Activated CD8-positive, alpha-beta T cell treated with anti-CD3 and anti-CD28 coated beads, Interleukin-2, amount 10 ng/mL, durations not matched to agents 7 days and 5 days (primary cell): ENCODE results near the gene SDK2. TPM values are rescaled to one million over a fixed set of nuclear protein-coding genes. Genes with fewer than 3 reads are reported as not detected.
A peak's percentile ranks its signal among the peaks of the same experiment; 100 is the strongest.

Experiments used
- ATAC-seq: fragments of 150-1000 bp; cut with Tn5 transposase; one replicate; pipeline ENCODE4 v1.10.0; 2021; ENCODE audit warnings: moderate library complexity
- CTCF ChIA-PET: fragments of 350-600 bp; sonication (Branson Sonifier 250); formaldehyde crosslinking; loops from one replicate; lab custom pipeline; 2021; ENCODE audit warnings: antibody characterized with exemption; lab: Charles Lee
- POLR2A ChIA-PET: fragments of 350-600 bp; sonication (Branson Sonifier 250); formaldehyde crosslinking; loops from one replicate; lab custom pipeline; 2021; ENCODE audit warnings: antibody characterized with exemption; lab: Charles Lee
- DNase-seq: peaks from one replicate; pipeline ENCODE4 v3.0.0-alpha.2; 2020
- H3K27ac Mint-ChIP-seq: one replicate; pipeline ENCODE4 v1.8.0; 2021; ENCODE audit warnings: mild to moderate bottlenecking, mixed read lengths
- H3K27me3 Mint-ChIP-seq: one replicate; pipeline ENCODE4 v1.8.0; 2021; ENCODE audit warnings: low read depth, mixed read lengths
- H3K36me3 Mint-ChIP-seq: one replicate; pipeline ENCODE4 v1.8.0; 2021; ENCODE audit warnings: low read depth, mixed read lengths
- H3K4me1 Mint-ChIP-seq: one replicate; pipeline ENCODE4 v1.8.0; 2021; ENCODE audit warnings: low read depth, mixed read lengths
- H3K4me3 Mint-ChIP-seq: one replicate; pipeline ENCODE4 v1.8.0; 2021; ENCODE audit warnings: mild to moderate bottlenecking, mixed read lengths
- H3K9me3 Mint-ChIP-seq: one replicate; pipeline ENCODE4 v1.8.0; 2022; ENCODE audit warnings: mixed read lengths; ENCODE audit not compliant: insufficient read depth
- total RNA-seq, 2 experiments: library from RNA; stranded (reverse); gene quantifications; one replicate each; pipeline ENCODE4 v1.2.3, GENCODE V29; 2021

Gene SDK2
- total RNA-seq, 2 experiments from 2014 or later, result 18.4 to 20.0 TPM

GRCh38 chr17:73548620-73549311 is 95.5 kb downstream of the SDK2 start:
- ATAC-seq (no peak), DNase-seq (no peak)
- CTCF ChIA-PET, result interaction anchor here (1.3 kb wide), 1 partner anchor 119 kb away, joined by 3 read pairs; no protein-coding TSS in a partner anchor
- Mint-ChIP-seq H3K4me1 (peaks cover 33% of the 10 kb centered on the region), H3K9me3 (no peaks in the 10 kb centered on the region), H3K27ac (peak overlapping the region; percentile 69), H3K36me3 (no peaks in the 10 kb centered on the region), H3K27me3 (no peaks in the 10 kb centered on the region), H3K4me3 (no peak overlapping the region)
- POLR2A ChIA-PET, result no interaction called here

GRCh38 chr17:73547790-73548189 is 96.5 kb downstream of the SDK2 start:
- DNase-seq (no peak), ATAC-seq (no peak)
- Mint-ChIP-seq H3K4me1 (peaks cover 31% of the 10 kb centered on the region), H3K4me3 (no peak overlapping the region), H3K27me3 (no peaks in the 10 kb centered on the region), H3K36me3 (no peaks in the 10 kb centered on the region), H3K27ac (no peak overlapping the region), H3K9me3 (no peaks in the 10 kb centered on the region)
- CTCF ChIA-PET, result interaction anchor here (1.3 kb wide), 1 partner anchor 118 kb away, joined by 3 read pairs; no protein-coding TSS in a partner anchor
- POLR2A ChIA-PET, result no interaction called here

- Mint-ChIP-seq H3K27me3 (no peaks in the 10 kb centered on the region), H3K36me3 (no peaks in the 10 kb centered on the region), H3K9me3 (no peaks in the 10 kb centered on the region), H3K4me3 (no peak overlapping the region), H3K27ac (no peak overlapping the region), H3K4me1 (peaks cover 30% of the 10 kb centered on the region)
- ChIA-PET POLR2A (no interaction called here), CTCF (interaction anchor here (1.3 to 1.5 kb wide), 2 partner anchors 117 kb away, joined by 3 read pairs; no protein-coding TSS in a partner anchor)
- DNase-seq (peak; percentile 67), ATAC-seq (peak; percentile 80)
These were observed 97.3 kb downstream of the SDK2 start for GRCh38 chr17:73546770-73547536.

- DNase-seq (no peak), ATAC-seq (no peak)
- Mint-ChIP-seq H3K4me3 (no peak overlapping the region), H3K9me3 (no peaks in the 10 kb centered on the region), H3K4me1 (peaks cover 29% of the 10 kb centered on the region), H3K36me3 (no peaks in the 10 kb centered on the region), H3K27ac (no peak overlapping the region), H3K27me3 (no peaks in the 10 kb centered on the region)
- CTCF ChIA-PET, result interaction anchor here (1.5 kb wide), 1 partner anchor 116 kb away, joined by 3 read pairs; no protein-coding TSS in a partner anchor
- POLR2A ChIA-PET, result no interaction called here
These were observed 98.1 kb downstream of the SDK2 start for GRCh38 chr17:73546114-73546513.

GRCh38 chr17:73545109-73546032 is 98.9 kb downstream of the SDK2 start:
- H3K4me1 Mint-ChIP-seq, result peaks cover 29% of the 10 kb centered on the region
- ATAC-seq, result no peak

GRCh38 chr17:73544333-73544732 is 99.9 kb downstream of the SDK2 start:
- CTCF ChIA-PET, result no interaction called here
- Mint-ChIP-seq H3K4me1 (peaks cover 23% of the 10 kb centered on the region), H3K9me3 (no peaks in the 10 kb centered on the region), H3K27ac (no peak overlapping the region), H3K27me3 (no peaks in the 10 kb centered on the region), H3K36me3 (no peaks in the 10 kb centered on the region), H3K4me3 (no peak overlapping the region)
- POLR2A ChIA-PET, result no interaction called here
- no peak for ATAC-seq
- DNase-seq, result no peak

More at GRCh38 chr17:73545109-73546032, 98.9 kb downstream of the SDK2 start:
- Mint-ChIP-seq H3K36me3 (no peaks in the 10 kb centered on the region), H3K27ac (peak overlapping the region; percentile 68), H3K4me3 (no peak overlapping the region), H3K27me3 (no peaks in the 10 kb centered on the region), H3K9me3 (no peaks in the 10 kb centered on the region)
- DNase-seq, result no peak
- ChIA-PET POLR2A (no interaction called here), CTCF (interaction anchor here (1.0 to 1.5 kb wide), 2 partner anchors 101 to 115 kb away, joined by 3 to 4 read pairs; no protein-coding TSS in a partner anchor)

GRCh38 chr17:73542323-73542722 is 101.9 kb downstream of the SDK2 start:
- H3K36me3 Mint-ChIP-seq, result no peaks in the 10 kb centered on the region
- no peak overlapping the region for H3K4me3 Mint-ChIP-seq
- ChIA-PET POLR2A (no interaction called here), CTCF (no interaction called here)
- H3K4me1 Mint-ChIP-seq, result peaks cover 13% of the 10 kb centered on the region
- DNase-seq, result no peak
- H3K27me3 Mint-ChIP-seq, result no peaks in the 10 kb centered on the region
- H3K9me3 Mint-ChIP-seq, result no peaks in the 10 kb centered on the region
- no peak for ATAC-seq
- no peak overlapping the region for H3K27ac Mint-ChIP-seq

- H3K27me3 Mint-ChIP-seq, result no peaks in the 10 kb centered on the region
- no peaks in the 10 kb centered on the region for H3K36me3 Mint-ChIP-seq
- peaks cover 6% of the 10 kb centered on the region for H3K4me1 Mint-ChIP-seq
- POLR2A ChIA-PET, result no interaction called here
- no peak for DNase-seq
- no peak overlapping the region for H3K4me3 Mint-ChIP-seq
- H3K27ac Mint-ChIP-seq, result no peak overlapping the region
- CTCF ChIA-PET, result no interaction called here
- H3K9me3 Mint-ChIP-seq, result no peaks in the 10 kb centered on the region
- no peak for ATAC-seq
These were observed 102.7 kb downstream of the SDK2 start for GRCh38 chr17:73541561-73541981.

- Mint-ChIP-seq H3K9me3 (no peaks in the 10 kb centered on the region), H3K36me3 (no peaks in the 10 kb centered on the region), H3K4me3 (no peak overlapping the region), H3K4me1 (peaks cover 3% of the 10 kb centered on the region), H3K27ac (no peak overlapping the region), H3K27me3 (no peaks in the 10 kb centered on the region)
- no peak for ATAC-seq
- ChIA-PET CTCF (no interaction called here), POLR2A (no interaction called here)
- no peak for DNase-seq
These were observed 103.1 kb downstream of the SDK2 start for GRCh38 chr17:73541111-73541510.

- Mint-ChIP-seq H3K4me3 (no peak overlapping the region), H3K27me3 (no peaks in the 10 kb centered on the region), H3K36me3 (no peaks in the 10 kb centered on the region), H3K4me1 (no peaks in the 10 kb centered on the region), H3K27ac (no peak overlapping the region), H3K9me3 (no peaks in the 10 kb centered on the region)
- ATAC-seq, result no peak
- POLR2A ChIA-PET, result no interaction called here
- CTCF ChIA-PET, result interaction anchor here (1.1 kb wide), 1 partner anchor 111 kb away, joined by 3 read pairs; no protein-coding TSS in a partner anchor
- DNase-seq, result no peak
These were observed 105.1 kb downstream of the SDK2 start for GRCh38 chr17:73539166-73539565.

- H3K36me3 Mint-ChIP-seq, result no peaks in the 10 kb centered on the region
- no peak for DNase-seq
- ATAC-seq, result no peak
- no peaks in the 10 kb centered on the region for H3K4me1 Mint-ChIP-seq
- no peaks in the 10 kb centered on the region for H3K27me3 Mint-ChIP-seq
- CTCF ChIA-PET, result interaction anchor here (1.1 kb wide), 1 partner anchor 110 kb away, joined by 3 read pairs; no protein-coding TSS in a partner anchor
- H3K9me3 Mint-ChIP-seq, result no peaks in the 10 kb centered on the region
- POLR2A ChIA-PET, result no interaction called here
- H3K27ac Mint-ChIP-seq, result no peak overlapping the region
- no peak overlapping the region for H3K4me3 Mint-ChIP-seq
These were observed 105.8 kb downstream of the SDK2 start for GRCh38 chr17:73538445-73538844.
